HEK293 (cell line): ENCODE data around the gene TMEM140.

Experiments
- PBX3 ChIP-seq: sonication (generic); formaldehyde crosslinking; IDR thresholded peaks from 2 replicates; pipeline ENCODE4 v1.8.1; 2022; ENCODE audit warnings: mild to moderate bottlenecking, moderate library complexity, missing genetic modification reagents
- ZBTB6 ChIP-seq: fragments of 450-650 bp; formaldehyde crosslinking; IDR thresholded peaks from 2 replicates; pipeline ENCODE4 v1.5.1; 2017; ENCODE audit warnings: missing biosample characterization, missing genetic modification characterization
- TF ChIP-seq, protein P1 (sequence below): fragments of 450-650 bp; formaldehyde crosslinking; IDR thresholded peaks from 2 replicates; pipeline ENCODE4 v1.5.1; 2016; ENCODE audit warnings: missing biosample characterization, missing genetic modification characterization

DNA sequence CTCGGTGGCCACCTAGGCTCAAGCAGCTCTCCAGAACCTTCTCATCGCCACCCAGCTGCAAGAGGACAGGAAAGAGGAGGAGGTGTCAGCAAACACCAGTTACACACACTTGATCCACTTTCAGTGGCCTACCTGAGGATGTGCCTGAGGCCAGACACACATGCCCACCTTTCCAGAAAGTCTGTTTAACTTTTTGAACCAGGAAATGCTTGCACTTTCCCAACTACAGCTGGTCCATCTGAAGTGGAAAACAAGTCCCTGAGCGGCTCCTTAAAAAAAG lies 38.3 kb downstream of the TMEM140 start:
- TF ChIP-seq, protein P1, sequence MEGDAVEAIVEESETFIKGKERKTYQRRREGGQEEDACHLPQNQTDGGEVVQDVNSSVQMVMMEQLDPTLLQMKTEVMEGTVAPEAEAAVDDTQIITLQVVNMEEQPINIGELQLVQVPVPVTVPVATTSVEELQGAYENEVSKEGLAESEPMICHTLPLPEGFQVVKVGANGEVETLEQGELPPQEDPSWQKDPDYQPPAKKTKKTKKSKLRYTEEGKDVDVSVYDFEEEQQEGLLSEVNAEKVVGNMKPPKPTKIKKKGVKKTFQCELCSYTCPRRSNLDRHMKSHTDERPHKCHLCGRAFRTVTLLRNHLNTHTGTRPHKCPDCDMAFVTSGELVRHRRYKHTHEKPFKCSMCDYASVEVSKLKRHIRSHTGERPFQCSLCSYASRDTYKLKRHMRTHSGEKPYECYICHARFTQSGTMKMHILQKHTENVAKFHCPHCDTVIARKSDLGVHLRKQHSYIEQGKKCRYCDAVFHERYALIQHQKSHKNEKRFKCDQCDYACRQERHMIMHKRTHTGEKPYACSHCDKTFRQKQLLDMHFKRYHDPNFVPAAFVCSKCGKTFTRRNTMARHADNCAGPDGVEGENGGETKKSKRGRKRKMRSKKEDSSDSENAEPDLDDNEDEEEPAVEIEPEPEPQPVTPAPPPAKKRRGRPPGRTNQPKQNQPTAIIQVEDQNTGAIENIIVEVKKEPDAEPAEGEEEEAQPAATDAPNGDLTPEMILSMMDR, result no peak
- TF ChIP-seq PBX3 (CRISPR knock-in tag) (no peak), ZBTB6 (tag by site-specific recombination) (no peak)
